ENCODE data around the gene HSP90AB1. TPM values are rescaled to one million over a fixed set of nuclear protein-coding genes. Genes with fewer than 3 reads are reported as not detected.
A peak's percentile ranks its signal among the peaks of the same experiment; 100 is the strongest.

HSP90AB1 gene
- total and polyA plus RNA-seq, 9 of the 15 experiments (the other 6 are each of a cell fraction or from before 2014, with no cell fraction given), result 1,780 to 3,358 (median 2,262) TPM

DNA sequence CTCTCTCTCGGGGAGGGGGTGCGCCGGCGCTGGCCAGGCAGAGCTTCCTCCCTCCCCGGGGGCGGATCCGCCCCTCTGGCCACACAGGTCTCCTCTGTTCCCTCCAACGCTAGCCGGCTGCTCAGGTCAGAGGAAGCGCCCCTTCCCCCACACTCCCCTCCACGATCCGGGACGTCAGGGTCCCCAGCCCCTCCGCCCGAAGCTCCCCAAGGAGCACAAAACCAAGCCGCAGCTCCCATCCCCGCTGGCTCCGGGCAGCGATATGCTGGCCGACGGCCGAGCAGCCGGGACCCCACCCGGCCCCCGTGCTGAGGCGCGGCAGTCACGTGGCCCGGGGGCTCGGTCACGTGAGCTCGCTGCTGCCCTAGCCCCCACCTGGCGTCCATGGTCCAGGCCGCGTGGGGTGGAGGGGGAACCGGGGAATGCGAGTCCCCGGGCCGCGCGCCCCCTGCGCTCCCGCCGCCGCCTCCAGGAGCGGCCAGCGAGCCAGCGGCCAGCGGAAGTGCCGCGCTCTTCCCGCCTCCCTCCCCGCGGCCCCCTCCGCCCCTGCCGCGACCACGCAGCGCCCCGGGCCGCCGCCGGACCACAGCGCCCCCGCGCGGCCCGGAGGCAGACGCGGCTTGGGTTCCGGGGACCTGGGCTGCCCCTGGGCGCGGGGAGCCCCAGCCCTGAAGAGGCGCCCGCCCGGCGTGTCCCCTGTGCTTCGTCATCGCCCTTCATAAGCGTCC is 10.3 kb downstream of the HSP90AB1 start, which contains the start of gene SLC35B2 (continued):
- TF ChIP-seq, protein P1, sequence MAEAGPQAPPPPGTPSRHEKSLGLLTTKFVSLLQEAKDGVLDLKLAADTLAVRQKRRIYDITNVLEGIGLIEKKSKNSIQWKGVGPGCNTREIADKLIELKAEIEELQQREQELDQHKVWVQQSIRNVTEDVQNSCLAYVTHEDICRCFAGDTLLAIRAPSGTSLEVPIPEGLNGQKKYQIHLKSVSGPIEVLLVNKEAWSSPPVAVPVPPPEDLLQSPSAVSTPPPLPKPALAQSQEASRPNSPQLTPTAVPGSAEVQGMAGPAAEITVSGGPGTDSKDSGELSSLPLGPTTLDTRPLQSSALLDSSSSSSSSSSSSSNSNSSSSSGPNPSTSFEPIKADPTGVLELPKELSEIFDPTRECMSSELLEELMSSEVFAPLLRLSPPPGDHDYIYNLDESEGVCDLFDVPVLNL (CRISPR knock-in tag; IDR thresholded peaks at IDR 0.05; ENCODE audit: low read depth), result no peak
- no peak for TF ChIP-seq DMBX1 (CRISPR knock-in tag; IDR thresholded peaks at IDR 0.05; ENCODE audit: borderline replicate concordance)
- peak; percentile 88; the same call in 1 of the 2 replicates for TF ChIP-seq ELF1 (tag; IDR thresholded peaks at IDR 0.05)
- no peak for TF ChIP-seq ZNF780A (CRISPR knock-in tag; IDR thresholded peaks at IDR 0.05)
- TF ChIP-seq LEF1 (IDR thresholded peaks at IDR 0.05), result peak; percentile 76; the same call in 1 of the 2 replicates
- peak; percentile 19; the same call in 1 of the 2 replicates for TF ChIP-seq MTA1 (IDR thresholded peaks at IDR 0.05; ENCODE audit: borderline replicate concordance)
- TF ChIP-seq ZFPM2 (CRISPR knock-in tag; IDR thresholded peaks at IDR 0.05), result no peak
- TF ChIP-seq, protein P2, sequence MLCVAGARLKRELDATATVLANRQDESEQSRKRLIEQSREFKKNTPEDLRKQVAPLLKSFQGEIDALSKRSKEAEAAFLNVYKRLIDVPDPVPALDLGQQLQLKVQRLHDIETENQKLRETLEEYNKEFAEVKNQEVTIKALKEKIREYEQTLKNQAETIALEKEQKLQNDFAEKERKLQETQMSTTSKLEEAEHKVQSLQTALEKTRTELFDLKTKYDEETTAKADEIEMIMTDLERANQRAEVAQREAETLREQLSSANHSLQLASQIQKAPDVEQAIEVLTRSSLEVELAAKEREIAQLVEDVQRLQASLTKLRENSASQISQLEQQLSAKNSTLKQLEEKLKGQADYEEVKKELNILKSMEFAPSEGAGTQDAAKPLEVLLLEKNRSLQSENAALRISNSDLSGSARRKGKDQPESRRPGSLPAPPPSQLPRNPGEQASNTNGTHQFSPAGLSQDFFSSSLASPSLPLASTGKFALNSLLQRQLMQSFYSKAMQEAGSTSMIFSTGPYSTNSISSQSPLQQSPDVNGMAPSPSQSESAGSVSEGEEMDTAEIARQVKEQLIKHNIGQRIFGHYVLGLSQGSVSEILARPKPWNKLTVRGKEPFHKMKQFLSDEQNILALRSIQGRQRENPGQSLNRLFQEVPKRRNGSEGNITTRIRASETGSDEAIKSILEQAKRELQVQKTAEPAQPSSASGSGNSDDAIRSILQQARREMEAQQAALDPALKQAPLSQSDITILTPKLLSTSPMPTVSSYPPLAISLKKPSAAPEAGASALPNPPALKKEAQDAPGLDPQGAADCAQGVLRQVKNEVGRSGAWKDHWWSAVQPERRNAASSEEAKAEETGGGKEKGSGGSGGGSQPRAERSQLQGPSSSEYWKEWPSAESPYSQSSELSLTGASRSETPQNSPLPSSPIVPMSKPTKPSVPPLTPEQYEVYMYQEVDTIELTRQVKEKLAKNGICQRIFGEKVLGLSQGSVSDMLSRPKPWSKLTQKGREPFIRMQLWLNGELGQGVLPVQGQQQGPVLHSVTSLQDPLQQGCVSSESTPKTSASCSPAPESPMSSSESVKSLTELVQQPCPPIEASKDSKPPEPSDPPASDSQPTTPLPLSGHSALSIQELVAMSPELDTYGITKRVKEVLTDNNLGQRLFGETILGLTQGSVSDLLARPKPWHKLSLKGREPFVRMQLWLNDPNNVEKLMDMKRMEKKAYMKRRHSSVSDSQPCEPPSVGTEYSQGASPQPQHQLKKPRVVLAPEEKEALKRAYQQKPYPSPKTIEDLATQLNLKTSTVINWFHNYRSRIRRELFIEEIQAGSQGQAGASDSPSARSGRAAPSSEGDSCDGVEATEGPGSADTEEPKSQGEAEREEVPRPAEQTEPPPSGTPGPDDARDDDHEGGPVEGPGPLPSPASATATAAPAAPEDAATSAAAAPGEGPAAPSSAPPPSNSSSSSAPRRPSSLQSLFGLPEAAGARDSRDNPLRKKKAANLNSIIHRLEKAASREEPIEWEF (CRISPR knock-in tag; IDR thresholded peaks at IDR 0.05), result no peak
- peak; percentile 79 for TF ChIP-seq ETV1 (tag; conservative IDR thresholded peaks at IDR 0.05; ENCODE audit: low read depth)
- TF ChIP-seq CBX1 (IDR thresholded peaks at IDR 0.05; ENCODE audit: low read depth), result peak; percentile 65; the same call in 1 of the 2 replicates
- TF ChIP-seq ZNF75A (CRISPR knock-in tag; IDR thresholded peaks at IDR 0.05), result no peak
- TF ChIP-seq MCM2 (IDR thresholded peaks at IDR 0.05; ENCODE audit: low read depth), result no peak
- TF ChIP-seq, protein P3, sequence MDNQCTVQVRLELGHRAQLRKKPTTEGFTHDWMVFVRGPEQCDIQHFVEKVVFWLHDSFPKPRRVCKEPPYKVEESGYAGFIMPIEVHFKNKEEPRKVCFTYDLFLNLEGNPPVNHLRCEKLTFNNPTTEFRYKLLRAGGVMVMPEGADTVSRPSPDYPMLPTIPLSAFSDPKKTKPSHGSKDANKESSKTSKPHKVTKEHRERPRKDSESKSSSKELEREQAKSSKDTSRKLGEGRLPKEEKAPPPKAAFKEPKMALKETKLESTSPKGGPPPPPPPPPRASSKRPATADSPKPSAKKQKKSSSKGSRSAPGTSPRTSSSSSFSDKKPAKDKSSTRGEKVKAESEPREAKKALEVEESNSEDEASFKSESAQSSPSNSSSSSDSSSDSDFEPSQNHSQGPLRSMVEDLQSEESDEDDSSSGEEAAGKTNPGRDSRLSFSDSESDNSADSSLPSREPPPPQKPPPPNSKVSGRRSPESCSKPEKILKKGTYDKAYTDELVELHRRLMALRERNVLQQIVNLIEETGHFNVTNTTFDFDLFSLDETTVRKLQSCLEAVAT (IDR thresholded peaks at IDR 0.05), result 0 out of 4 replicates have a peak, but pooled peaks of 1 of the 2 experiments have one; percentile 34
- TF ChIP-seq SIRT6 (IDR thresholded peaks at IDR 0.05; ENCODE audit: low read depth, low read length), result no peak
- no peak for TF ChIP-seq ZNF354B (CRISPR knock-in tag; IDR thresholded peaks at IDR 0.05)
- no peak for TF ChIP-seq ZNF133 (CRISPR knock-in tag; IDR thresholded peaks at IDR 0.05)
- peak; percentile 73 for TF ChIP-seq SAP30 (IDR thresholded peaks at IDR 0.05; ENCODE audit: borderline replicate concordance, insufficient read depth, low read depth, low read length, poor library complexity, severe bottlenecking)
- no peak for TF ChIP-seq RBM17 (IDR thresholded peaks at IDR 0.05; ENCODE audit: borderline replicate concordance, low read depth, low read length)
- TF ChIP-seq KAT8 (IDR thresholded peaks at IDR 0.05; ENCODE audit: low read depth), result no peak
- TF ChIP-seq TAF9B (IDR thresholded peaks at IDR 0.05; ENCODE audit: partially characterized antibody), result no peak
- no peak for TF ChIP-seq SMARCC2 (IDR thresholded peaks at IDR 0.05; ENCODE audit: low read depth)

Measured in K562 (cell line).